Neural progenitor cell (in vitro differentiated cells): ENCODE data around the gene FIBCD1.

Source experiments
- EZH2 ChIP-seq: fragments of 200-600 bp; sonication (generic); IDR thresholded peaks from 2 replicates; pipeline ENCODE4 v1.6.1; 2017; ENCODE audit warnings: antibody characterized with exemption, mild to moderate bottlenecking, moderate library complexity
- EZH2phosphoT487 ChIP-seq: fragments of 200-600 bp; sonication (generic); IDR thresholded peaks from 2 replicates; pipeline ENCODE4 v1.6.1; 2017; ENCODE audit warnings: antibody characterized with exemption
- TF ChIP-seq, protein P1 (sequence below): fragments of 200-600 bp; sonication (generic); IDR thresholded peaks from 2 replicates; pipeline ENCODE4 v1.5.1; 2017; ENCODE audit warnings: antibody characterized with exemption, mild to moderate bottlenecking

DNA sequence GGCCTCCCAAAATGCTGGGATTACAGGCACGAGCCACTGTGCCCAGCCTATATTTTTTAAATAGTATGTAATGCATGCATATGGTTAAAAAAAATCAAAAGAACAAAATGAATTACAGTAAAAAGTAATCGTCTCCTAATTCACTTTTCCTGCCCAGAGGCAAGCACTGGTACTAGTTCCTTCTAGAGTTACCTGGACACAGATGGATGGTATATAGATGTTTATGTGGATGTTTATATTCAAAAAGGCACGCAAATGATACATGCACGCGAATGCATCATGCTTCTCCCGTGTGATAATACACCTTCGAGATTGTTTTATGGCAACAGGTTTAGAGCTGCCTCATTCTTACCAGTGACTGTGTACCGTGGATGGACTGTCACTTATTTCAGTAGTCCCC, 82.6 kb downstream of the FIBCD1 start:
- TF ChIP-seq, protein P1, sequence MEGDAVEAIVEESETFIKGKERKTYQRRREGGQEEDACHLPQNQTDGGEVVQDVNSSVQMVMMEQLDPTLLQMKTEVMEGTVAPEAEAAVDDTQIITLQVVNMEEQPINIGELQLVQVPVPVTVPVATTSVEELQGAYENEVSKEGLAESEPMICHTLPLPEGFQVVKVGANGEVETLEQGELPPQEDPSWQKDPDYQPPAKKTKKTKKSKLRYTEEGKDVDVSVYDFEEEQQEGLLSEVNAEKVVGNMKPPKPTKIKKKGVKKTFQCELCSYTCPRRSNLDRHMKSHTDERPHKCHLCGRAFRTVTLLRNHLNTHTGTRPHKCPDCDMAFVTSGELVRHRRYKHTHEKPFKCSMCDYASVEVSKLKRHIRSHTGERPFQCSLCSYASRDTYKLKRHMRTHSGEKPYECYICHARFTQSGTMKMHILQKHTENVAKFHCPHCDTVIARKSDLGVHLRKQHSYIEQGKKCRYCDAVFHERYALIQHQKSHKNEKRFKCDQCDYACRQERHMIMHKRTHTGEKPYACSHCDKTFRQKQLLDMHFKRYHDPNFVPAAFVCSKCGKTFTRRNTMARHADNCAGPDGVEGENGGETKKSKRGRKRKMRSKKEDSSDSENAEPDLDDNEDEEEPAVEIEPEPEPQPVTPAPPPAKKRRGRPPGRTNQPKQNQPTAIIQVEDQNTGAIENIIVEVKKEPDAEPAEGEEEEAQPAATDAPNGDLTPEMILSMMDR, result no peak
- TF ChIP-seq EZH2phosphoT487, result no peak
- TF ChIP-seq EZH2, result no peak
